ENCODE measurements around the gene TMEM212.

GRCh38 chr3:171878461-171879225 lies 35.5 kb downstream of the TMEM212 start:
- TF ChIP-seq CTCF (IDR thresholded peaks at IDR 0.05; ENCODE audit: borderline replicate concordance, extremely low read depth, low read length, poor library complexity, severe bottlenecking) (no peak), EZH2 (IDR thresholded peaks at IDR 0.05; ENCODE audit: borderline replicate concordance, low read depth, low read length, severe bottlenecking) (no peak)
